Measurements from ENCODE around the gene PRKN. TPM values are rescaled to one million over a fixed set of nuclear protein-coding genes. Genes with fewer than 3 reads are reported as not detected.

PRKN gene
- total RNA-seq, 2 experiments from 2014 or later, result 0.82 to 1.00 TPM

GRCh38 chr6:161745128-161745527 is 982.4 kb downstream of the PRKN start:
- POLR2A ChIA-PET, result no interaction called here
- no peaks in the 10 kb centered on the region for H3K4me1 Mint-ChIP-seq (ENCODE audit: low read depth)
- H3K36me3 Mint-ChIP-seq, result no peaks in the 10 kb centered on the region
- H3K4me3 Mint-ChIP-seq, result no peak overlapping the region
- no peaks in the 10 kb centered on the region for H3K27me3 Mint-ChIP-seq
- no peak overlapping the region for H3K27ac Mint-ChIP-seq
- DNase-seq, result no peak
- H3K9me3 Mint-ChIP-seq, result no peaks in the 10 kb centered on the region
- intact Hi-C loops (cut with micrococcal nuclease), result no loop called here
- CTCF ChIA-PET, result no interaction called here

- H3K4me3 Mint-ChIP-seq, result no peak overlapping the region
- ChIA-PET CTCF (interaction anchor here (0.6 kb wide), 1 partner anchor 331 kb away, joined by 4 read pairs; no protein-coding TSS in a partner anchor), POLR2A (no interaction called here)
- intact Hi-C loops (cut with micrococcal nuclease), result no loop called here
- DNase-seq, result no peak
- H3K27me3 Mint-ChIP-seq, result no peaks in the 10 kb centered on the region
- H3K36me3 Mint-ChIP-seq, result no peaks in the 10 kb centered on the region
- no peaks in the 10 kb centered on the region for H3K4me1 Mint-ChIP-seq (ENCODE audit: low read depth)
- no peaks in the 10 kb centered on the region for H3K9me3 Mint-ChIP-seq
- no peak overlapping the region for H3K27ac Mint-ChIP-seq
These were observed 983.1 kb downstream of the PRKN start for GRCh38 chr6:161744211-161745067.

DNA sequence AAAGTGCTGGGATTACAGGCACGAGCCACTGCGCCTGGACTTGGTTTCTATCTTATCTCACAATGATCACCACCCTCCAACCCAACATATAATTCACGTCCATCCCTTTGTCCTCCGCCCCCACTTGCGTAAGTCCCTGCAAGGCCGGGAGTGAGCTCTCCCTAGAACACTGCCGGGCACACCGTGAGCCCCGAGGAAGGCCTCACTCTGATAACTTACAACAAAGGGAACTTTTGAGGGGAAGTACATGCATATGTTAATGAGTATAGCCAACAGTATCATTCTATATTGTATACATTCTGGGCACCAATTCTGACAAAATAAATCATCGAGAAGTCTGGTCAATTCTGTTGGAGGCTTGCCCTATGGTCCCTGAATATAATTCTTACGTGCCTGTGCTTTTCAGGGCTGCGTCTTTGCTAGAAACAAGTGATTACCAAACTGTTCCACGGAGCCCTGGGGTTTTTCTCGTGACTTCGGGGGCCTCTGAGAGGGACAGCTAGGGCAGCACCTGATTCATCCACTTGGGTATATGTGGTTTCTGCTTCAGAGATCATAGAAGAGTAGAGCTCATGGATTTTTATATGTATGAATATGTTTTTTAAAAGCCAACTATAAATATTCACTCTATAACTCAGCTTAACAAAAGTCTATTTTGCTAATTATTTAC is 983.9 kb downstream of the PRKN start:
- Mint-ChIP-seq H3K36me3 (no peaks in the 10 kb centered on the region), H3K27me3 (no peaks in the 10 kb centered on the region), H3K27ac (no peak overlapping the region), H3K4me3 (no peak overlapping the region), H3K4me1 (ENCODE audit: low read depth) (no peaks in the 10 kb centered on the region), H3K9me3 (no peaks in the 10 kb centered on the region)
- CTCF ChIA-PET, result interaction anchor here (0.6 kb wide), 1 partner anchor 330 kb away, joined by 4 read pairs; no protein-coding TSS in a partner anchor
- intact Hi-C loops (cut with micrococcal nuclease), result no loop called here
- POLR2A ChIA-PET, result no interaction called here
- DNase-seq, result no peak

GRCh38 chr6:161740486-161740885 is 987.1 kb downstream of the PRKN start:
- intact Hi-C loops (cut with micrococcal nuclease), result no loop called here
- CTCF ChIA-PET, result interaction anchor here (0.7 kb wide), 1 partner anchor 231 kb away, joined by 4 read pairs; no protein-coding TSS in a partner anchor
- no peaks in the 10 kb centered on the region for H3K36me3 Mint-ChIP-seq
- POLR2A ChIA-PET, result no interaction called here
- no peaks in the 10 kb centered on the region for H3K27me3 Mint-ChIP-seq
- H3K4me1 Mint-ChIP-seq (ENCODE audit: low read depth), result no peaks in the 10 kb centered on the region
- no peak overlapping the region for H3K4me3 Mint-ChIP-seq
- no peak overlapping the region for H3K27ac Mint-ChIP-seq
- no peak for DNase-seq
- no peaks in the 10 kb centered on the region for H3K9me3 Mint-ChIP-seq

- Mint-ChIP-seq H3K36me3 (no peaks in the 10 kb centered on the region), H3K4me3 (no peak overlapping the region), H3K27ac (no peak overlapping the region), H3K4me1 (ENCODE audit: low read depth) (no peaks in the 10 kb centered on the region), H3K9me3 (no peaks in the 10 kb centered on the region), H3K27me3 (no peaks in the 10 kb centered on the region)
- DNase-seq, result no peak
- ChIA-PET POLR2A (no interaction called here), CTCF (no interaction called here)
- intact Hi-C loops (cut with micrococcal nuclease), result no loop called here
These were observed 990.7 kb downstream of the PRKN start for GRCh38 chr6:161736781-161737292.

- no peaks in the 10 kb centered on the region for H3K27me3 Mint-ChIP-seq
- intact Hi-C loops (cut with micrococcal nuclease), result no loop called here
- H3K4me1 Mint-ChIP-seq (ENCODE audit: low read depth), result no peaks in the 10 kb centered on the region
- H3K9me3 Mint-ChIP-seq, result no peaks in the 10 kb centered on the region
- POLR2A ChIA-PET, result no interaction called here
- H3K36me3 Mint-ChIP-seq, result no peaks in the 10 kb centered on the region
- H3K4me3 Mint-ChIP-seq, result no peak overlapping the region
- CTCF ChIA-PET, result no interaction called here
- H3K27ac Mint-ChIP-seq, result no peak overlapping the region
- no peak for DNase-seq
These were observed 991.2 kb downstream of the PRKN start for GRCh38 chr6:161736326-161736725.

- no peaks in the 10 kb centered on the region for H3K27me3 Mint-ChIP-seq
- no peak overlapping the region for H3K27ac Mint-ChIP-seq
- no peaks in the 10 kb centered on the region for H3K36me3 Mint-ChIP-seq
- H3K9me3 Mint-ChIP-seq, result peaks cover 15% of the 10 kb centered on the region
- no peak for DNase-seq
- intact Hi-C loops (cut with micrococcal nuclease), result no loop called here
- ChIA-PET CTCF (no interaction called here), POLR2A (no interaction called here)
- H3K4me3 Mint-ChIP-seq, result no peak overlapping the region
- no peaks in the 10 kb centered on the region for H3K4me1 Mint-ChIP-seq (ENCODE audit: low read depth)
These were observed 995.0 kb downstream of the PRKN start for GRCh38 chr6:161732594-161732993.

DNA sequence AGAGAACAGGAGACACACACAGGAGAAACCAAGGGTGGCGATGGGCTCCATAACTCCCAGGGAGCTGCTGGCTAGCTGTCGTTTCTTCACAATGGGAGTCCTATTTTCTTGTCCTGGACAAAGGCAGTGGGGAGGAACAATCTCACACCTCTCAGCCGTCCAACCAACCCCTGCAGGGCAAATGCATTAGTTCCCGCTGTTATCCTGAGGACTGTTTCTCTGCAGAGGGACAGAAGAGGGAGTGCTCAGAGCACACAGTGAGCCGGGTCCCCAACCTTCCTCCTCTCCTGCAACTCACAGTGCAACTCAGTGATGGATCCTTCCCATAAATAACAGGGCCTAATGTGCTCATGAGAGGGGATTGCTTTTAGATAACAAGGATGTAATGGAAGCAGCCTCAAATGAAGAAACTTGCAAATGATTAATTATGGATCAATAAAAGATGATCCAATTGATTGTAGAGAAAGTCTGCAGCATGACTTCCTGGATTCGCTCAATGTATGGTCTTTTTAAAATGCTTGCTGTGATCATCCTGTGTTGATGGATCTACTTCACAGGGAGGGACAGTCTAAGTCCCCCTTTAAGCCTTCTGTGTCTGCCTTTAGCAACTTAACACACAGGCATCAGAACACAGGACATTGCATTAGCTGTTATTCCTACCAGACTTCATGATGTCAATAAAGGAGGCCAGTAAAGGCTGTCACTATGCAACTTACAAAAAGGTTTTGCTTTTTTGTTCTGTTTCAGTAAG is 1000.3 kb downstream of the PRKN start:
- Mint-ChIP-seq H3K27me3 (no peaks in the 10 kb centered on the region), H3K4me1 (ENCODE audit: low read depth) (no peaks in the 10 kb centered on the region), H3K9me3 (peaks cover 15% of the 10 kb centered on the region), H3K27ac (no peak overlapping the region), H3K36me3 (no peaks in the 10 kb centered on the region), H3K4me3 (no peak overlapping the region)
- no peak for DNase-seq
- ChIA-PET CTCF (no interaction called here), POLR2A (no interaction called here)
- intact Hi-C loops (cut with micrococcal nuclease), result no loop called here

- no peaks in the 10 kb centered on the region for H3K27me3 Mint-ChIP-seq
- no peak overlapping the region for H3K27ac Mint-ChIP-seq
- H3K4me3 Mint-ChIP-seq, result no peak overlapping the region
- DNase-seq, result no peak
- POLR2A ChIA-PET, result no interaction called here
- H3K4me1 Mint-ChIP-seq (ENCODE audit: low read depth), result no peaks in the 10 kb centered on the region
- no peaks in the 10 kb centered on the region for H3K9me3 Mint-ChIP-seq
- CTCF ChIA-PET, result no interaction called here
- no peaks in the 10 kb centered on the region for H3K36me3 Mint-ChIP-seq
- intact Hi-C loops (cut with micrococcal nuclease), result no loop called here
These were observed 1005.2 kb downstream of the PRKN start for GRCh38 chr6:161722394-161722793.

DNA sequence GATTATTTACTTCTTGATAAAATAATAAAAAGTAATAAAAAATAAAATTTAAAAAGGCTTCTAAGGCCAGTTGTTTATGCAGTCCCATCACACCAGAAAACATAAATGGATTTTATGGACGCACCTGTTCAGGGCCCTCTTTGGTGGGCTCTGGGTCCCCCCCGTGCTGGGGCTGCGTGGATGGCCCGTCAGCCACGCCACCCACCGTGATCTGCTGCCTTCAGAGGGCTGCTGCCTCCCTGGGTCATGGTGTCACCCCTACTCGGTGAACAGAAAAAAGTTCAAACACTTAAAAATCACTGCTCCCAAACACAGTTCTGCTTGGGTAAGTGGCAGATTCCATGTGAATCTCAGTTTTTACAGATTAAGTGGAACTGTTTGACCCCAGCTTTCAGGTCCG is 1006.1 kb downstream of the PRKN start:
- ChIA-PET POLR2A (no interaction called here), CTCF (no interaction called here)
- no peaks in the 10 kb centered on the region for H3K27me3 Mint-ChIP-seq
- no peaks in the 10 kb centered on the region for H3K36me3 Mint-ChIP-seq
- DNase-seq, result no peak
- no peak overlapping the region for H3K27ac Mint-ChIP-seq
- H3K9me3 Mint-ChIP-seq, result no peaks in the 10 kb centered on the region
- intact Hi-C loops (cut with micrococcal nuclease), result no loop called here
- H3K4me3 Mint-ChIP-seq, result no peak overlapping the region
- H3K4me1 Mint-ChIP-seq (ENCODE audit: low read depth), result no peaks in the 10 kb centered on the region

DNA sequence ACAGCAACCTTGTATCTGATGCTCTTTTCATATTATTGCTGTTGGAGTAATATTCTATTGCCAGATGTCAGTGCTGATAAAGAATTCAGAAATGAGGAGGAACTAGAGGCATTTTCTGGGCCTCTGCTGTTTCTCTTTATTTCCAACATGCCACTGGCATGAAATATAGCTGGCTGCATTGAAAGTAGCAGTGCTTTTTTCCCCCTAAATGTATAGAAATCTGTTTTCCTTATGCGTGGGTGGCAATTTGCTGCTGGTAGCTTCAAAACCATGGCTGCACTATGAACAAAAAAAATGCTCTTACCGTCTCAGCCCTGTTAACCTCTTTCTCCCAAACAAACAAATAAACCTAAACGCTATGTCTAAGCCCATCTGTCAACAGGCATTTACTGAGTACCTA is 1011.4 kb downstream of the PRKN start:
- POLR2A ChIA-PET, result no interaction called here
- Mint-ChIP-seq H3K36me3 (no peaks in the 10 kb centered on the region), H3K9me3 (no peaks in the 10 kb centered on the region)

GRCh38 chr6:161711938-161712337 is 1015.6 kb downstream of the PRKN start:
- ChIA-PET CTCF (no interaction called here), POLR2A (no interaction called here)
- Mint-ChIP-seq H3K27ac (no peak overlapping the region), H3K4me1 (ENCODE audit: low read depth) (no peaks in the 10 kb centered on the region), H3K27me3 (no peaks in the 10 kb centered on the region), H3K9me3 (no peaks in the 10 kb centered on the region), H3K36me3 (no peaks in the 10 kb centered on the region), H3K4me3 (no peak overlapping the region)
- DNase-seq, result no peak
- intact Hi-C loops (cut with micrococcal nuclease), result no loop called here

More for the DNA sequence above, 1011.4 kb downstream of the PRKN start:
- Mint-ChIP-seq H3K4me1 (ENCODE audit: low read depth) (no peaks in the 10 kb centered on the region), H3K27ac (no peak overlapping the region), H3K27me3 (no peaks in the 10 kb centered on the region), H3K4me3 (no peak overlapping the region)
- CTCF ChIA-PET, result no interaction called here
- no peak for DNase-seq
- intact Hi-C loops (cut with micrococcal nuclease), result no loop called here

Data from activated CD4-positive, alpha-beta memory T cell treated with anti-CD3 and anti-CD28 coated beads for 36 hours (primary cell).